ENCODE data around the gene CXCL11.
"Not testable (repeated sequence)": the region's sequence is repeated elsewhere in the genome, so short reads cannot be mapped to it uniquely, and the experiment has no call there.

The CXCL11 gene

GRCh38 chr4:76042241-76042998, 6.5 kb upstream of the CXCL11 start:
- not testable (repeated sequence) for DNase-seq (ENCODE audit: low read depth in 2 of 2)

- DNase-seq (ENCODE audit: low read depth in 2 of 2): no peak
Measured at GRCh38 chr4:76036855-76037254, 985 bp upstream of the CXCL11 start.

- DNase-seq (ENCODE audit: low read depth in 2 of 2): no peak
Measured at GRCh38 chr4:76035141-76035540, 729 bp downstream of the CXCL11 start.

- no peak for DNase-seq (ENCODE audit: low read depth in 2 of 2)
Measured at GRCh38 chr4:76029300-76029699, 6.6 kb downstream of the CXCL11 start.

GRCh38 chr4:76028350-76028765, 7.5 kb downstream of the CXCL11 start:
- DNase-seq (ENCODE audit: low read depth in 2 of 2): no peak

- DNase-seq (ENCODE audit: low read depth in 2 of 2): no peak
Measured at GRCh38 chr4:76024065-76024464, 11.8 kb downstream of the CXCL11 start.

- DNase-seq (ENCODE audit: low read depth in 2 of 2): no peak
Measured at GRCh38 chr4:76023389-76023788, 12.5 kb downstream of the CXCL11 start, which contains the start of gene CXCL10. TSS of gene CXCL10 (minus strand) at chr4:76023497. CDS start at chr4:76023431, 66 bp downstream.

GRCh38 chr4:76022677-76023076, 13.2 kb downstream of the CXCL11 start:
- no peak for DNase-seq (ENCODE audit: low read depth in 2 of 2)

- no peak for DNase-seq (ENCODE audit: low read depth in 2 of 2)
Measured at GRCh38 chr4:76022031-76022430, 13.8 kb downstream of the CXCL11 start.

- no peak for DNase-seq (ENCODE audit: low read depth in 2 of 2)
Measured at GRCh38 chr4:76017056-76017686, 18.7 kb downstream of the CXCL11 start.

GRCh38 chr4:76016393-76016792, 19.5 kb downstream of the CXCL11 start:
- DNase-seq (ENCODE audit: low read depth in 2 of 2): no peak

- DNase-seq (ENCODE audit: low read depth in 2 of 2): no peak
Measured at GRCh38 chr4:76013540-76013939, 22.3 kb downstream of the CXCL11 start.

- DNase-seq (ENCODE audit: low read depth in 2 of 2): no peak
Measured at GRCh38 chr4:76012388-76012801, 23.5 kb downstream of the CXCL11 start.

GRCh38 chr4:76011700-76012387, 24.0 kb downstream of the CXCL11 start:
- no peak for DNase-seq (ENCODE audit: low read depth in 2 of 2)

- DNase-seq (ENCODE audit: low read depth in 2 of 2): no peak
Measured at GRCh38 chr4:76011018-76011670, 24.7 kb downstream of the CXCL11 start.

GRCh38 chr4:76010576-76010975, 25.3 kb downstream of the CXCL11 start:
- no peak for DNase-seq (ENCODE audit: low read depth in 2 of 2)

GRCh38 chr4:76009311-76009710, 26.6 kb downstream of the CXCL11 start:
- no peak for DNase-seq (ENCODE audit: low read depth in 2 of 2)

- no peak for DNase-seq (ENCODE audit: low read depth in 2 of 2)
Measured at GRCh38 chr4:76007089-76007862, 28.6 kb downstream of the CXCL11 start, which contains the start of gene CXCL9. TSS of gene CXCL9 (minus strand) at chr4:76007509. CDS start at chr4:76007449, 60 bp downstream.

- no peak for DNase-seq (ENCODE audit: low read depth in 2 of 2)
Measured at GRCh38 chr4:76003620-76004019, 32.2 kb downstream of the CXCL11 start.

- DNase-seq (ENCODE audit: low read depth in 2 of 2): no peak
Measured at GRCh38 chr4:76003035-76003434, 32.8 kb downstream of the CXCL11 start.

GRCh38 chr4:76002176-76002575, 33.7 kb downstream of the CXCL11 start:
- DNase-seq (ENCODE audit: low read depth in 2 of 2): no peak

Data from stimulated activated CD4-positive, alpha-beta T cell treated with anti-CD3 and anti-CD28 coated beads, Interleukin-12 subunit alpha, Interleukin-12 subunit beta, amount 100 ng/mL, for 24 hours (primary cell).